HG02588 (cell line): Measurements from ENCODE around the gene TTC7B.

Experiments
- ATAC-seq: cut with Tn5 transposase; IDR thresholded peaks from one replicate; pipeline ENCODE4 v1.9.1; 2021; ENCODE audit warnings: mild to moderate bottlenecking, moderate library complexity; ENCODE audit not compliant: unreplicated experiment

TTC7B gene

DNA sequence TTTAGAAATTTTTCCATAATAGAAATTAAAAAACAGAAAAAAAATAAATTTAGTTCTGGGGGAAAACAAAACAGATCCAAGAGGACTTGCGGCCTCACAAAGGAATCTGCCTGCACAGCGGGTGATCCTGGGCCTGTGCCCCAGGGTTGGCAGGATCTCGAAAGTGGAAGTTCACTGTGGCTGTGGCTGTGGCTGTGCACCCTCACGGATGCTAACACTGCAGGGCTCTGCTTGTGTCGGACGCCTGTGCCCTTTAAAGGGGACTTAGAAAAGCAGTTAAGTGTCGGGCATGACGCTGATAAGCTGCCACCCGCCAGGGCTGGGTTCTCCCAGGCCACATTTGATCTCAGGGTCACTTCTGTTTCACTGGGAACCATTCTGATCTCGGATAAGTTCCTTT lies 209.1 kb downstream of the TTC7B start:
- no peak for ATAC-seq

DNA sequence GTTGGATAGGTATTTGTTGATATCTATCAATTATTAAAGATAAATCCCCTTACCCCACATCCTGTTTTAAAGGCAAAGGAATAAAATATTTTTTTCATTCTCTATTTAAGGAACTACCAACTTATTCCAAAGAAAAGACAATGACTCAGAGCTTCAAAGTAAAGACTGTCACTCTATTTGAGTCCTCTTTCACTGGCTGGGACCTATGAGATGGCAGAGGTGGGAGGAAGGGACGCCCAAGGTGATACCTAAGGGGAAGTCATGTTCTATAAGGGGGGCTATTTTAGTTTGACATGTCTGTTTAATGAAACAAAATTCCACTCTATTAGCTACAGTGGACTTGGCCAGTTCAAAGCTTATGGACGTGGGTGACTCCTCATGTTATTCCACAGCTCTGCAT lies 209.8 kb downstream of the TTC7B start:
- no peak for ATAC-seq

DNA sequence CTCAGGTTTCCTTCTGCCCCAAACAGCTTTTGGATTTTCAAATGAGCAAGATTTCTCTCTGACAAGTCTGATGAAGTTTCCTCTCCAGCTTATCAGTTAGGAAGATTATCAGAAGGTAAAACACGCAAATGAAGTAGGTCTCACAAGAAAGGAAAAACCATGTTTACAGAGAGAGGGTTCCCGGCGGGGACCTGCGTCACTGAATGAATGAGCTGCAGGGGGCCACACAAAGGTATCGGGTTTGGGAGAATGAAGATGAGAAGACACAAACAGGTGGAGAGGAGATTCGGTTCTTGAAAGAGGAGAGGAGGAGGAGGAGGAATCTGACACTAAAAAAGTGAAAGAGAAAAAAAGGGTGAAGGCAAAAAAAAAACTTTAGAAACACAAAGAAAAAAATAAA lies 210.8 kb downstream of the TTC7B start:
- no peak for ATAC-seq

DNA sequence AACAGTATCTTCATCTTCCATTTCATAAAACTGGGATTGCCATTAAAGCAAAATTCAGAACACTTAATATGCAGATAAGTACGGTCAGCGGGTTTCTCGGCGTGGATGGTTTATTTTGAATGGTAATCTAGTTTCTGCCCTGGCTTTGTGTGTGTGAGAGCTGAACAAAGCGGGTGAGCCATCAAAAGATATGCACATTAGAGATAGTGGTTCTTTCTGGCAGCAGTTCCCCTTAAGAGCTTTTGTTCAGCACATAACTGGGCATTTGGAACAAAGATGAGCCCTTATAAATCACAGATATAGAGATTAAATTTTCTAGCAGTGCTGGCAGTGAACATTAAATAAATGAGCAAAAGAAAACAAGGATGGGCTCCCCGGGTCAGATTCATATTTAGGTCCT lies 211.9 kb downstream of the TTC7B start:
- no peak for ATAC-seq

DNA sequence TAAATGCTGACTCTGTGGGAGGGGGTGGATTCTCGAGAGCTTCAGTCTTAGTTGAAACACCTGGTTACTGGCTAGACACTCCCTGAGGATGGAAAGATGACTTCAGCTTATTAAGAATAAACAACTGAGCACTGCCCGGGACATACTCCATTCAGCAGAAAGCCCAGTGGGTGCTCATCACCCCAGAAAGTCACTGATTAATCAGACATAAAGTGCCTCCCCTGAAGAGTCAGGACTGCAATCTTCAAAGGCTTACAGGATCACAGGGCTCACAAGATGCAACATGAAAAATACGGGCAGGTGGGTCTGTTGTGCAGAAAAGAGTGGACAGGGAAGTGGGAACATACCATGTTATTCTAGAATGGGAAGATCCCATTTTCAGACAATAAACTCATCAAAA lies 212.4 kb downstream of the TTC7B start:
- ATAC-seq: no peak

DNA sequence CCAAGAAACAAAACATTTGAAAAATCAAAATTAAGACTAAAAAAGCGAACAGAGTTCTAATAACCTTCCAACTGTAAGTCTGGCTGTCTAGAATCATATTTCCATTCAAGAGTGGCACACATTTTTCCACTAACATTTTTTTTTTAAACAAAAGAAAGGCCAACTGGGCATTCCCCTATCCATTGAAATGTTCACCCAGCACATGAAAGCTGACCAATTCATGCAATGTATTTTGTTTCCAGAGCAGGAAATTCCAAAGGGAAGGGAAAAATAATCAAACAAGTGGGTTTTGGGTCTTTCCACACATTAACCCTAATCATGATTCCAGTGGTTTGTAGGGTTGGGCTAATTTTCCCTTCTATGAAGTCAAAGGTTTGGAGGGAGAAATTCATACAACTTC lies 212.9 kb downstream of the TTC7B start:
- ATAC-seq: no peak

DNA sequence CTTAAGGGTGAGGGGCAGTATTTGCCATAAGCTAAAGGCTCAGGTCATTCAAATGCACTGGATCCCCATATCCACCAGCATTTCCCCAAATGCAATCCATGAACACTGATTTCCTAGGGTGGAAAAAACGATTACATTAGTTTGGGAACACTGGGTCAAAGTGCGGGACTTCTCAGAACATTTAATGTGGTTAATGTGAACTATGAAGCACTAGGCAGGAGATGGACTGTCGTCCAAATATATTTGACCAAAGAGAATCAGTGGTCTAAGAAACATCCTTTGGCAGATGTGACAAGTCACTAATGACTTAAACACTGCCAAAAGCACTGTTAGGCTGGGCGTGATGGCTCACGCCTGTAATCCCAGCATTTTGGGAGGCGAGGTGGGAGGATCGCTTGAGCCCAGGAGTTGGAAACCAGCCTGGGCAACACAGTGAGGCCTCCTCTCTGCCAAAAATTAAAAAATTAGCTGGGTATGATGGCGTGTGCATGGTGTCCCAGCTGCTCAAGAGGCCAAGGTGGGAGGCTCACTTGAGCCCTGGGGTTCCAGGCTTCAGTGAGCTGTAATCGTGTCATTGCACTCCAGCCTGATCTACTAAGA lies 214.0 kb downstream of the TTC7B start:
- ATAC-seq: no peak

DNA sequence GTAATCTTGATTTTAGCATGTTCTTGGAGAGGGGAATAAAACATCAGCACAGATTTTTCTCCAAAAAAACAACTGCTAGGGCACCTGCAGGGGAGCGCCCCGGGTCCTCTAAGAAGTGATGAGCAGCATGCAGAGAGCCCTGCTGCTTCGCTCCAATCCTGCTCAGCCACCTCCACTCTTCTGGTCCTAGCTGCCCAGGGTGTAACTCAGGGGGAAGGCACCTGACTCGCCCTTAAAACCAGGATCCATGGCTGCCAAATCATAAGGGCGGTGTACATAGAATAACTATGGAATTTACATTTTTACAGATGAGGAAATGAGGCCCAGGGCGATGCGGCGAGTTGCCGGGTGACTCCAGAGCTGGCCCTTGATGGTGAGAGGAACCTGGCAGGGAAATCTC lies 214.7 kb downstream of the TTC7B start:
- no peak for ATAC-seq

DNA sequence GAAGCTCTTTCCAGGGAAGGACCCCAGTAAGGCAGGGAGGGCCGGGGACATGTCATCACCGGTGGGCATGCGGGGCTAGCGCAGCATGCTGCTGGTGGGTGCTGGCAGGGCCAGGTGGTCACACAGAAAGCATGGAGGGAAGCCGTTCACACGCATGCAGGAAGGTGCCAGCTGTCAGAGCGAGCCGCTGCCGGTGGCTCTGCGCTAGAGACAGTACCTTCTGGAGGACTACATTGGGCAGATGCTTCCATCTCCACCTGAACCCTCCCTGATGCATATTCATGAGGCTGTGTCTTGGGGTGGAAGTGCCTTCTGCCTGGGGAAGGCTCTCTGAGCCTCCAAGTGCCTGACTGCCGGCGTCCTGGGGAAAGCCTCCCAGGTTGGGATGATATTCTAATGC lies 215.6 kb downstream of the TTC7B start:
- no peak for ATAC-seq

DNA sequence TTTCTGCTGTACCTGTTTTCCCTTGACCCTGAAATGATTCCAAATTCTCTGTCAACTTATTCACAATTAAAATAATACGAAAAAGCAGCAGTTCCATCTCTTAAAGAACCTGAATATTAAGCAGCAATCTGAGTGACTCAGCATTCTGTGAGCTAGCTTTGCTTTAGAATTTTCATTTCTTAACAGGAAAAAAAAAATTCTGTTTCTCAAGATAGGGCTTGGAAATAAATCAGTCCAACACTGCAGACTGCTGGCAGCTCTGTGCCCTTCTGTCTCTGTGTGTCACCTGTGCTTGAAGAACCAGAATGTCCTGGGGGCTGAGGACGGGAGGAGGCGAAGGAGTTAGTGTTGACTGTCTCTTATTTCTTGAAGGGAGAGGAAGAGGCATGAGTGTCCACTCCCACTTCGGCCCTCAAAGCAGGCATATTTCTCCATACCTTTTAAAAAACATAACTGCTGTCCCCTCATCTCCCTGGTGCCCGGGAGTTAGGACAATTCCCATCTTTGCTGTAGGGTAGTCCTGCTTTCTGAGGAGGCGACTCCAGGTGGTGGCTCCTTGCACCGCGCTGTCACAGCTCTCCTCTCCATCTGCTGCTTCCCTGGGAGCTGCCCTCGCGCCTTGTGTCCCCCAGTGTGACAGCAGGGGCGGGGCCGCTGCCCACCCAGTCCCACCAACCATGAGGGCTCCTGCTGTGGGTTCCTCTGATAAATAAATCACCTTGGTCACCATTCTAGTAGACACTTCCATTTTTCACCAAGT lies 216.3 kb downstream of the TTC7B start:
- ATAC-seq: no peak

DNA sequence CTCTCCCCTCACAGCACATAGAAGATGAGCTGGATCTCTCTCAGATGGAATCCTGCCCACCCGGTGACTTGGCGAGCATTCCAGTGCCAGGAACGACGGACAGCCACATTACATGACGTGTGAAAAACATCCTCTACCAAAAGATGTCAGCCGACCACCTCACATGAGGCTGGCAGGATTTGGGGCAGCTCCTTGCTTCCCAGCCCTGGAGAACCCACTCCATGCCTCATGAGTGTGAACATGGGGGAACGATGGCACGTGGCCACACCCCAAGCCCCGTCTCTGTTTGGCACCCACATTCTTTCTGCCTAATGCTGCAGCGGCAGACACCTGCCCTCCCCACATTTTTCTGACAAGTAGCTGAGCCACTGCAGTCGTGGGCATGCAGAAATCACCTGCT lies 216.9 kb downstream of the TTC7B start:
- no peak for ATAC-seq

DNA sequence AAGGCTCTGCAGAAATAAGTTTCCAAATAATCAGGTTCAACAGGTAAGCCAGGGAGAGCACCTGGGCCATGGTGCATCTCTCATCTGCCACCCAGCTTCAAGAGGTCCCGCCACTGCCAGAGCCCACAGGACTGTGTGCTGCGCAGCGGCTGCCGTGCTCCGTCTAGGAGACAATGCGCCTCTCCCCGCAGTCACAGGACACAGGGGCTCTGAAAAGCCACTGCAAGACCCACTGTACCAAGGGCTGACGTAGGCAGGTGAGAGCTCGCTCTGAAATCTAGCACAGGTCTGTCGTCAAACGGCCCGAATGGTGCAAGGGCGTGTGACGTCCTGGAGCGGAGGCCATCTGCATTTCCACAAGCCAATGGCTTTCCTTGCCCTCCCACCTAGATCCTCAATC lies 218.3 kb downstream of the TTC7B start:
- ATAC-seq: no peak

DNA sequence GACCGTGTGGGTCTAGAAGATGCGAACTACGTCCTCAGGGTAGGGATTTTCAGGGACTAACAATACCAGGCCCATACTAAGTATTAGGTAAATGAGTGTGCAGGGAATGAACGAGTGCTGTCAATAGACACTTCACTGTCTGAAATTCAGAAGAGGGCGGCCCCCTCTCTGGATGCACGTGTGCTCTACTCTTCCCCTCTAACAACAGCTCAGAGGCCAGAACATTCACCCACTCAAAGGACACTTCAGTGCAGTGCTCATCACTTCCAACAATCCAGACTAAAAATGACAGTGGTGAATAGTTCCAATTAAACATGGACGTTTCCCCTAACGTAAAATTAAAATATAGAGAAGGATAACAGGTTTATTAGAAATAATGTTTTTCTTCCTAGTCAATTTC lies 219.5 kb downstream of the TTC7B start:
- ATAC-seq: no peak

DNA sequence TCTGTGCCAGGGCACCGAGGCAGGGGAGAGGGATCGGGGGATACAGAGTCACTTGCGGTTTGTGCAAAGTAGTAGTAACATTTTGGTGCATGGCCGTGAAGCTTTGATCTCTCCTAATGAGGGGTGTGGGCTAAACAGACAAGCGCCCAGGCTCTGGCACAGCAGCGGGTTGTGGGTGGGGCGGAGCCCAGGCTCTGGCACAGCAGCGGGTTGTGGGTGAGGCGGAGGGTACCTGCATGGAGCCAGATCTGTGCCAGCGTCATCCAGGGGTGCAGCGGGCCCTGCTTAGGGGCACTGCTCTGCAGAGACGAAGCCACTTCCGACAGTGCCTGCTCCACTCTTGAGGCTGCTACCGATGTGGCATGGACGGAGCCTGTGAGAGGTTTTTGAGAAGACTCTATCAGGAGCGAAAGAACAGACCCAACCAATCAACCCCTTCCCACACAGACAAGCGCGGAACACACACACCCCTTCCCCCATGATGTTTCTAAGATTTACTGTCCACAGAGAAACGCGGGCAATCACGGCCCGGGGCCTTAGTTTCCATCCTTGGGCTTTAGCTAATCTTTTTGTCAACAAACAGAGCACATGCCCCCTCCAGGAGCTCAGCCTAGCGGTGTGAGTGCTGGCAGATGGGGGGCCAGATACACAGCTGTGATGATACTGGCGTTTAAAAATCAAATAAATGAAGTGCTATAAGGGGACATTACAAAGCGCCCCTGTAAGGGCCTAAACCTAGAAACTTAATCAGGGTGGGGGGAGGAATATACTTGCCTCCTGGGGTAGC lies 222.8 kb downstream of the TTC7B start:
- no peak for ATAC-seq

DNA sequence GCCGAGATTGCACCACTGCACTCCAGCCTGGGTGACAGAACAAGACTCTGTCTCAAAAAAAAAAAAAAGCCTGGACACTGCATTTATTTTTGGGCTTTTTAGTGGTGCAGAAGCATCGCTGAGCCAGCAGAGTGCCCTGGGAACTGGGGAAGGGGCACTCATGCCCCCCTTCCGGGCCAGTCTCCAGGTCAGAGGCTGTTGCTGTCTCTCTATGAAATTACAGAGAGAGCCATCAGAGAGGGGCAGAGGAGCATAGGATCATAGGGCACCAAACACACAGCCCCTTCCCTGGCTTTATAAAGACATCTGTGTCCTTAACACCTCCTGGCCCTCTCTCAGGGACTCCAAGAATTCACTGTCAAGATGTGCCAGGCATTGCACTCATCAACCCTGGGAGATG lies 223.6 kb downstream of the TTC7B start:
- no peak for ATAC-seq

DNA sequence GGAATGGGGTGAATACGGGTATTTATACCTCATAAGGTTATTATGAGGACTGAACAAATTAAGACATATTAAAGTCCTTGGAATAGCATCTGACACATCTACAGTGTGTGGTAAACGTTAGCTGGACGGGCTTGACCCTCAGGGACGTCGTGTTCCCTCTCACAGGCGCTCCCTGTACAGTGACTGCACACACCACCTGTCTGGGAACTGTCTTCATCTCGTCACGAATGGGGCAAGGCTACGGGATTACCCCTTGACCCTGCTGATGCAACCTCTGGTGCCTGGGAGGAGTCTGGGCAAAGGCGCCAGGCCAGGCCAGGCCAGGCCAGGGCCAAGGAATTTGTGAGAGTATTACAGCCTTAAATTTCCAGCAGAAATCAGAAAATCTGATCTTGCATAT lies 228.3 kb downstream of the TTC7B start:
- no peak for ATAC-seq

DNA sequence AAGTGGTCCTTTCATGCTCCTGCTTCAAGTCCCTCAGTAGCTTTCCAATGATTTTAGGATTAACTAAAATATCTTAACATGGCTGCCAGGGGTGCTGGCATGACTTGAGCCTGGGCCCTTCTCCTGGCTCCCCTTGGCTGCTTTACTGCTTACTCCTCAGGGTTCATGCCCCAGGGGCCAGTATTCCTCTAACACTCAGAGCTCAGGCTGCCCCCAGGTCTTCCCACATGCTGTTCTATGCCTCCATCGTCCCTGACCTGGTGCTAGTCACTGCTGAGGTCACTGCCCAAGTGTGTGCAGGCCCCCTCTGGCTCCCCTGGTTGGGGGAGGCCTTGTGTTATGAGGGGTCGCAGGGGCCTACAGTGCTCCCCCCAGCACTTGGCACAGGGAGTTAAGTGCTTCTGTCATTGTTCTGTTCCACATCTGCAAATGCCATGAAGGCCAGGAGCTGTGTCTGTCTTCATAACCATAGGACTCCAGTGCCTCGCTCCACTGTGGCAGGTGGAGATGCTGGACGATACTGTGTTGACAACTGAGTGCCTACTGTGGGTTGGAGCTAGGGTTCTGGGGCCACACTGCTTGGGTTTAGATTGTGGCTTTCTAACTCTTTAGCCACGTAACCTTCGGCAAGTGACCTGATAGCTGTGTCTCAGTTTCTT lies 228.8 kb downstream of the TTC7B start:
- ATAC-seq: no peak

DNA sequence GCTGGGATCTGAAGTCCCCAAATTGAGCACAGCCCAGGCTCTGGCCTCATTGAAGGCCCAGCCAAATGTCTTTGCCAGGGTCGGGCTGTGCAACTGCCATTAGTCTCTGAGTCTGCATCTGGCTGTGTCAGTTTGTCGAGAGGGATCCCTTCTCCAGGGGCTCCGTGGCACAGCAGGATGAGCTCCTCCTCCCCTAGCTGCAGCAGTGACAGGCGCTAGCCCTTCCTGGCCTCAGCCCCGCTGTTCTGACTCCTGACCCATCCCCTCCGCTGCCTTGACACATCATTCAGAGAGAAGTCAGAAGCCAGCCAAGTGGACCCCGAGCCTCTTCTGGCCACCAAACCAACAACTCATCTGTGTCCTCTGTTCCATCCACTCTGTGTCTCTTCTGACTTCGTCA lies 231.1 kb downstream of the TTC7B start:
- ATAC-seq: no peak

DNA sequence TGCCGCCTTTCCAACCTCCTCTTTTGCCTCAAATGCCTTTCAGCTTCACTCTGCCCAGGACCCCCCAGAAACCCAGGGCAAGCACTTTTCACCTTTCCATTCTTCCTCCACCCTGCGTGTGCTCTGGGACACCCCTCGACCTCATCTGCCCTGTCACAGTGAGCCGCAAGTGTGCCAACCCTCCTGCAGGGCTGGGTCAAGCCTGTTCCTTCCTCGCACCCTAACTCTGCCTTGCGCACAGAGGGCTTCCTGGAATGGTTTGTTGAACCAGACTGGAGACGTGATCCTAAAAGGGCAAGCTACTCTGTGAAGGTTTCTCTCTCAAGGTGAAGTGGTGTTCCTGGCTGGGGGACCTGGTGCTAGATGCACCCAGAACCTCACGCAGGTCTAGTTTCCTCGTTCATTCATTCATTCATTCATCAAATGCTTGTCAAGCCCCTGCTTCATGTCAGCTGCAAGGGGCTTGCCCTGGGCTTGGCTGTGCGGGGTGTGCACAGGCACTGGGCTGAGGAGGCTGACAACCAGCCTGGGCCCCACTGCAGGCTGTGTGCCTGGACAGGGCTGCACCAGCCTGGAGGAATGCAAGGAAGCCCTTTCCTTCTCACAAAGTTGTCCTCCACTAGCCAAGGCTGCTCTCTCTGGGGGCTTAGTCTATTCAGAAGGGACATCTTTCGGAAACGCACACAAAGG lies 232.2 kb downstream of the TTC7B start:
- no peak for ATAC-seq

DNA sequence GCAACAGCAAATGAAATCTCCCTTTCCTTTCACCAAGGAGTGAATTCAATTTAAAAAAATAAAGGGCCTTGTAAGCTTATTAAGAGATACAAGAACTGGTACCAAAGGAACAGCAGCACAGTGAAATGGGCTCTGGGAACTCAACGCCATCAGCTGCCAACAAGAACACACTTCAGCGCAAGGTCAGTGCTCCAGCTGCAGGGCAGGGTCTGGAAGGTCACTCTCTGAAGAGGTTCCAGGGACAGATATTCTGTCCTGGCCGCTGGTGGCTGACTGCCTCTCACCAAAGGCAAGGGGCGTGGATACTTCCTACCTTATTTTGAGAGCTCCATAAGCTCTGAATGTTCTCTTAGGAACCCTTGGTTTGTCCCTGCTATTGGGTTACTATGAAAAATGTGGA lies 232.8 kb downstream of the TTC7B start:
- ATAC-seq: no peak

DNA sequence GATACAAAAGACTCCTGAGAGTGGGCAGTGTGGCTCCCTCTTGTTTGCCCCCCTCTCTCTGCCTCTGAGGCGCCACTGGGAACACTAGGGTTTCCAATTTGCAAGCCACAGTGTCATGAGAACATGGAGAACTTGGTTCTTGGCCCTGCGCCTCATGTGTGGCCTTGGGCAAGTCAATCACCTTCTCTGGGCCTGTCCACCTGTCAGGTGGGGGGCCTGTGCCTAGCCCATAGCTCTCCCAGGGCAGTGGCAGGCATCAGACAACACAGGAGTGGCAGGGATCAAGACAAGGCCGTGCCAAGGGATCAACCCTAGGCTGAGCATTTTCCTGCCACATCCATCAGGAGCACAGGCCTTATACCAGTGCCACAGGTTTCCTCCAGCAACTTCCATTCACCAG lies 234.1 kb downstream of the TTC7B start:
- no peak for ATAC-seq
